Chondrocyte (in vitro differentiated cells): Measurements from ENCODE around the gene SIK2. TPM values are rescaled to one million over a fixed set of nuclear protein-coding genes. Genes with fewer than 3 reads are reported as not detected.
A peak's percentile ranks its signal among the peaks of the same experiment; 100 is the strongest.

Source experiments
- DNase-seq: peaks from one replicate; pipeline ENCODE4 v3.0.0; 2021; ENCODE audit warnings: mixed read lengths, low spot score
- H3K27ac Mint-ChIP-seq: one replicate; pipeline ENCODE4 v1.8.0; 2021; ENCODE audit warnings: mild to moderate bottlenecking, moderate library complexity, mixed read lengths; ENCODE audit not compliant: unreplicated experiment
- H3K27me3 Mint-ChIP-seq: 2 replicates; pipeline ENCODE4 v1.8.0; 2021; ENCODE audit warnings: low read depth, mixed read lengths
- H3K36me3 Mint-ChIP-seq: 2 replicates; pipeline ENCODE4 v1.8.0; 2021; ENCODE audit warnings: low read depth, mixed read lengths
- H3K4me1 Mint-ChIP-seq: 2 replicates; pipeline ENCODE4 v1.8.0; 2021; ENCODE audit warnings: low read depth, mild to moderate bottlenecking, mixed read lengths
- H3K4me3 Mint-ChIP-seq: one replicate; pipeline ENCODE4 v1.8.0; 2021; ENCODE audit warnings: mild to moderate bottlenecking, moderate library complexity, mixed read lengths; ENCODE audit not compliant: unreplicated experiment
- H3K9me3 Mint-ChIP-seq: 2 replicates; pipeline ENCODE4 v1.8.0; 2021; ENCODE audit warnings: low read depth, mixed read lengths
- CTCF ChIP-seq: fragments of 200-600 bp; sonication (generic); IDR thresholded peaks from 2 replicates; pipeline ENCODE4 v1.5.0; 2021; ENCODE audit warnings: antibody characterized with exemption, mild to moderate bottlenecking, moderate library complexity
- total RNA-seq: library from RNA; stranded (reverse); gene quantifications from 3 replicates; pipeline ENCODE4 v1.2.1, GENCODE V29; 2021

SIK2 gene
- total RNA-seq, 1 donor from 2014 or later, result 16.2 TPM

- no peak overlapping the region for H3K4me3 Mint-ChIP-seq
- H3K27ac Mint-ChIP-seq, result no peak overlapping the region
- H3K4me1 Mint-ChIP-seq, result peaks cover 11% of the 10 kb centered on the region
- DNase-seq, result no peak
- H3K9me3 Mint-ChIP-seq, result no peaks in the 10 kb centered on the region
- TF ChIP-seq CTCF, result no peak
- no peaks in the 10 kb centered on the region for H3K27me3 Mint-ChIP-seq
- H3K36me3 Mint-ChIP-seq, result no peaks in the 10 kb centered on the region
Observed at GRCh38 chr11:111573821-111574249, 28.4 kb upstream of the SIK2 start.

GRCh38 chr11:111574373-111575225, 27.6 kb upstream of the SIK2 start:
- Mint-ChIP-seq H3K27ac (no peak overlapping the region), H3K4me3 (no peak overlapping the region), H3K4me1 (peaks cover 11% of the 10 kb centered on the region)

GRCh38 chr11:111575740-111576139, 26.5 kb upstream of the SIK2 start:
- Mint-ChIP-seq H3K4me3 (no peak overlapping the region), H3K36me3 (no peaks in the 10 kb centered on the region), H3K27me3 (no peaks in the 10 kb centered on the region), H3K4me1 (peaks cover 11% of the 10 kb centered on the region), H3K27ac (no peak overlapping the region), H3K9me3 (no peaks in the 10 kb centered on the region)
- DNase-seq, result no peak
- TF ChIP-seq CTCF, result no peak

More at GRCh38 chr11:111574373-111575225, 27.6 kb upstream of the SIK2 start:
- H3K9me3 Mint-ChIP-seq, result no peaks in the 10 kb centered on the region
- peak; percentile 37 for TF ChIP-seq CTCF
- H3K27me3 Mint-ChIP-seq, result no peaks in the 10 kb centered on the region
- H3K36me3 Mint-ChIP-seq, result no peaks in the 10 kb centered on the region
- no peak for DNase-seq

GRCh38 chr11:111577821-111578220, 24.4 kb upstream of the SIK2 start:
- no peak overlapping the region for H3K27ac Mint-ChIP-seq
- peaks cover 11% of the 10 kb centered on the region for H3K4me1 Mint-ChIP-seq
- no peak for TF ChIP-seq CTCF
- no peaks in the 10 kb centered on the region for H3K36me3 Mint-ChIP-seq
- no peak for DNase-seq
- H3K27me3 Mint-ChIP-seq, result no peaks in the 10 kb centered on the region
- H3K4me3 Mint-ChIP-seq, result no peak overlapping the region
- no peaks in the 10 kb centered on the region for H3K9me3 Mint-ChIP-seq

- H3K4me1 Mint-ChIP-seq, result no peaks in the 10 kb centered on the region
- H3K27ac Mint-ChIP-seq, result no peak overlapping the region
- DNase-seq, result no peak
- no peaks in the 10 kb centered on the region for H3K9me3 Mint-ChIP-seq
- no peaks in the 10 kb centered on the region for H3K36me3 Mint-ChIP-seq
- no peaks in the 10 kb centered on the region for H3K27me3 Mint-ChIP-seq
- TF ChIP-seq CTCF, result no peak
- H3K4me3 Mint-ChIP-seq, result no peak overlapping the region
Observed at GRCh38 chr11:111581341-111581740, 20.9 kb upstream of the SIK2 start.
